CD4-positive, CD25-positive, alpha-beta regulatory T cell (primary cell): ENCODE data around the gene OR52M1. TPM values are rescaled to one million over a fixed set of nuclear protein-coding genes. Genes with fewer than 3 reads are reported as not detected.
"Not testable (repeated sequence)": the region's sequence is repeated elsewhere in the genome, so short reads cannot be mapped to it uniquely, and the experiment has no call there.

ENCODE experiments used
- ATAC-seq, 2 donors: fragments of 150-1000 bp; cut with Tn5 transposase; one replicate each; pipeline ENCODE4 v1.10.0; 2021; ENCODE audit warnings: low read depth in 2 of 2, moderate number of reproducible peaks in 2 of 2, moderate library complexity in 1 of 2
- DNase-seq, 3 donors: peaks; one replicate each; pipeline versions ENCODE4 v3.0.0 to v3.0.0-alpha.2; 2012 to 2022; ENCODE audit warnings: mixed read lengths in 1 of 3
- H3K27ac ChIP-seq: one replicate; pipeline ENCODE4 v1.7.0; 2013; ENCODE audit warnings: mild to moderate bottlenecking, low read length; ENCODE audit not compliant: insufficient read depth, poor library complexity, severe bottlenecking
- H3K27me3 ChIP-seq: one replicate; pipeline ENCODE4 v1.7.0; 2013; ENCODE audit warnings: low read length; ENCODE audit not compliant: control insufficient read depth, insufficient read depth
- H3K36me3 ChIP-seq: one replicate; pipeline ENCODE4 v1.7.0; 2013; ENCODE audit warnings: mild to moderate bottlenecking, low read length, moderate library complexity; ENCODE audit not compliant: control insufficient read depth, insufficient read depth
- H3K4me1 ChIP-seq: 2 replicates; pipeline ENCODE4 v1.7.0; 2013; ENCODE audit warnings: mild to moderate bottlenecking, low read length; ENCODE audit not compliant: insufficient read depth, control insufficient read depth, poor library complexity, severe bottlenecking
- H3K4me3 ChIP-seq: one replicate; pipeline ENCODE4 v1.7.0; 2013; ENCODE audit warnings: low read depth, mild to moderate bottlenecking, low read length, moderate library complexity
- H3K9me3 ChIP-seq, 2 experiments: 1 replicate in 1 of 2; 2 replicates in 1 of 2; pipeline ENCODE4 v1.7.0; 2013; ENCODE audit warnings: low read length in 2 of 2, mild to moderate bottlenecking in 1 of 2, moderate library complexity in 1 of 2; ENCODE audit not compliant: control insufficient read depth in 2 of 2
- H3K27ac Mint-ChIP-seq, 3 donors: one replicate each; pipeline ENCODE4 v1.8.0; 2020 to 2022; ENCODE audit warnings: mild to moderate bottlenecking in 3 of 3, mixed read lengths in 3 of 3, moderate library complexity in 2 of 3
- H3K27me3 Mint-ChIP-seq: one replicate; pipeline ENCODE4 v1.8.0; 2022; ENCODE audit warnings: mild to moderate bottlenecking, mixed read lengths
- H3K36me3 Mint-ChIP-seq: one replicate; pipeline ENCODE4 v1.8.0; 2020; ENCODE audit warnings: mixed read lengths
- H3K4me1 Mint-ChIP-seq, 4 donors: one replicate each; pipeline ENCODE4 v1.8.0; 2020 to 2022; ENCODE audit warnings: mixed read lengths in 4 of 4, mild to moderate bottlenecking in 1 of 4
- H3K4me3 Mint-ChIP-seq, 4 donors: one replicate each; pipeline ENCODE4 v1.8.0; 2020 to 2022; ENCODE audit warnings: mild to moderate bottlenecking in 4 of 4, mixed read lengths in 4 of 4, moderate library complexity in 3 of 4
- H3K9me3 Mint-ChIP-seq, 7 donors: one replicate each; pipeline ENCODE4 v1.8.0; 2020 to 2022; ENCODE audit warnings: mixed read lengths in 7 of 7, mild to moderate bottlenecking in 3 of 7, moderate library complexity in 2 of 7
- polyA plus RNA-seq, 4 donors: library from polyadenylated mRNA; unstranded; fragments of 300-500 nt; fragmentation: Illumina TruSeq; gene quantifications; one replicate each; pipeline ENCODE4 v1.2.3, GENCODE V29; 2021
- total RNA-seq: library from RNA; stranded (reverse); gene quantifications from one replicate; pipeline ENCODE4 v1.2.3, GENCODE V29; 2022

Gene OR52M1
- total and polyA plus RNA-seq, 5 donors from 2014 or later, result not detected

- H3K4me3 ChIP-seq, result no peak overlapping the region
- H3K27me3 ChIP-seq, result peaks cover 2% of the 10 kb centered on the region
- DNase-seq, result no peak
- no peak for ATAC-seq
- Mint-ChIP-seq H3K9me3 (peaks cover 0 to 3% (median 0%) of the 10 kb centered on the region in 7 donors), H3K4me3 (no peak overlapping the region), H3K4me1 (no peaks in the 10 kb centered on the region), H3K36me3 (no peaks in the 10 kb centered on the region), H3K27me3 (peaks cover 24% of the 10 kb centered on the region), H3K27ac (no peak overlapping the region)
- H3K36me3 ChIP-seq, result no peaks in the 10 kb centered on the region
- no peak overlapping the region for H3K27ac ChIP-seq
- H3K9me3 ChIP-seq, result no peaks in the 10 kb centered on the region
- H3K4me1 ChIP-seq, result no peaks in the 10 kb centered on the region
Observed at GRCh38 chr11:4522339-4522738, 22.7 kb upstream of the OR52M1 start.

DNA sequence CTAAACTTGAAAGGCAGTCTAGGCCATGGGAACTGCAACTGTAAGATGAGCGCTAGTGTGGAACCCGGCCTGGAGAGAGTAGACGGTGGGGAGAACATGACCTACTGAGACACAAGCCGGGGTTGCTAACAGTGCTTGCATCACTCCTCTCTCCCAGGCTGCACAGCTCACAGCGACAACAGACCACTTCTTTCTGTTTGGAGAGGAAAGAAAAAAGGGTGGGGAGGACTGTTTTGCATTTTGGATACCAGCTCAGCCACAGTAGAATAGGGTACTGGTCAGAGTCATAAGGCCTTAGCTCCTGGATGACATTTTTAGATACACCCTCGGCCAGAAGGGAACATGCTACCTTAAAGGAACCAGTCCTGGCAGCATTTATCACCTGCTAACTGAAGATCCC, 22.2 kb upstream of the OR52M1 start:
- H3K4me3 Mint-ChIP-seq, result no peak overlapping the region
- no peak overlapping the region for H3K27ac Mint-ChIP-seq
- peaks cover 2% of the 10 kb centered on the region for H3K27me3 ChIP-seq
- H3K9me3 Mint-ChIP-seq, result peaks cover 0 to 3% (median 0%) of the 10 kb centered on the region in 7 donors
- no peaks in the 10 kb centered on the region for H3K4me1 Mint-ChIP-seq
- no peak overlapping the region for H3K4me3 ChIP-seq
- no peak for ATAC-seq
- H3K9me3 ChIP-seq, result no peaks in the 10 kb centered on the region
- no peak overlapping the region for H3K27ac ChIP-seq
- H3K27me3 Mint-ChIP-seq, result peaks cover 25% of the 10 kb centered on the region
- DNase-seq, result no peak
- H3K36me3 ChIP-seq, result no peaks in the 10 kb centered on the region
- no peaks in the 10 kb centered on the region for H3K36me3 Mint-ChIP-seq
- no peaks in the 10 kb centered on the region for H3K4me1 ChIP-seq

DNA sequence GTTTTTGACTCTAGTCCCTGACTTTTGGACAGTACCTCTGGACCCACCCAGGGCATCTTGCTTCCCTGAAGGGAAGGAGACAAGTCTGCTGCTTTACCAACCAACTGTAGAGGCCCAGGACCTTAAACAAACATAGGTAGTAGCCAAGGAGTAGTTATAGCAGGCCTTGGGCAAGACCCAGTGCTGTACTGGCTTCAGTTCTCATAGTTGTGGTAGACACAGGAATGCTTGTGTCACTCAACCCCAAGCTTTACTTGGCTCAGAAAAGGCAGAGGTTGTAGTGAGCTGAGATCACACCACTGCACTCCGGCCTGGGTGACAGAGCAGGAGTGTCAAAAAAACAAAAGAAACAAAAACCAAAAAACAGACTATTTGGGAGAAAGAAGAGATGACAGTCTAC, 21.3 kb upstream of the OR52M1 start:
- no peak for DNase-seq
- no peaks in the 10 kb centered on the region for H3K36me3 ChIP-seq
- Mint-ChIP-seq H3K36me3 (no peaks in the 10 kb centered on the region), H3K4me1 (no peaks in the 10 kb centered on the region), H3K9me3 (peaks cover 0 to 7% (median 0%) of the 10 kb centered on the region in 7 donors), H3K27ac (no peak overlapping the region), H3K4me3 (no peak overlapping the region), H3K27me3 (peaks cover 25% of the 10 kb centered on the region)
- H3K27me3 ChIP-seq, result peaks cover 2% of the 10 kb centered on the region
- no peaks in the 10 kb centered on the region for H3K4me1 ChIP-seq
- no peak overlapping the region for H3K27ac ChIP-seq
- H3K4me3 ChIP-seq, result no peak overlapping the region
- no peaks in the 10 kb centered on the region for H3K9me3 ChIP-seq
- no peak for ATAC-seq

DNA sequence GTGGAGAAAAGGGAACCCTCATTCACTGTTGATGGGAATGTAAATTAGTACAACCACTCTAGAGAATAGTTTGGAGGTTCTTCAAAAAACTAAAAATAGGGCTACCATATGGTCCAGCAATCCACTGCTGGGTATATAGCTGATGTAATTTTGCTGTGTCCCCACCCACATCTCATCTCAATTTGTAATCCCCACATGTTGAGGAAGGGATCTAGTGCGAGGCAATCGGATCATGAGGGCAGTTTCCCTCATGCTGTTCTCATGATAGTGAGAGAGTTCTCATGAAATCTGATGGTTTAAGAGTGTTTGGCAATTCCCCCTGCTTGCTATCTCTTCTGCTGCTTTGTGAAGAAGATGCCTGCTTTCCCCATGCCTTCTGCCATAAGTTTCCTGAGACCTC, 17.1 kb upstream of the OR52M1 start:
- Mint-ChIP-seq H3K9me3 (peaks cover 0 to 11% (median 0%) of the 10 kb centered on the region in 7 donors), H3K27ac (no peak overlapping the region), H3K36me3 (no peaks in the 10 kb centered on the region), H3K27me3 (peaks cover 28% of the 10 kb centered on the region), H3K4me1 (no peaks in the 10 kb centered on the region), H3K4me3 (no peak overlapping the region)
- DNase-seq, result no peak
- Histone ChIP-seq H3K9me3 (no peaks in the 10 kb centered on the region), H3K27me3 (peaks cover 3% of the 10 kb centered on the region), H3K27ac (no peak overlapping the region), H3K4me3 (no peak overlapping the region), H3K4me1 (no peaks in the 10 kb centered on the region), H3K36me3 (no peaks in the 10 kb centered on the region)
- ATAC-seq, result no peak

DNA sequence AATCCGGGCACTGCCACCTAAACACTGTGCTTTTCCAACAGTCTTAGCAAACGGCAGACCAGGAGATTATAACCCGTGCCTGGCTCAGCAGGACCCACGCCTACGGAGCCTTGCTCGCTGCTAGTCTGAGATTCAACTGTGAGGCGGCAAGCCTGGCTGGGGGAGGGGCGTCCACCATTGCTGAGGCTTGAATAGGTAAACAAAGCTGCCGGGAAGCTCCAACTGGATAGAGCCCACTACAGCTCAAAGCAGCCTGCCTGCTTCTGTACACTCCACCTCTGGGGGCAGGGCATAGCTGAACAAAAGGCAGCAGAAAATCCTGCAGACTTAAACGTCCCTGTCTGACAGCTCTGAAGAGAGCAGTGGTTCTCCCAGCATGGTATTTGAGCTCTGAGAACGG, 13.3 kb upstream of the OR52M1 start:
- not testable (repeated sequence) for H3K4me3 ChIP-seq, H3K36me3 Mint-ChIP-seq, H3K27me3 ChIP-seq, ATAC-seq, H3K4me1 ChIP-seq, H3K9me3 Mint-ChIP-seq, H3K4me3 Mint-ChIP-seq, H3K9me3 ChIP-seq, DNase-seq, H3K36me3 ChIP-seq, H3K27ac Mint-ChIP-seq, H3K4me1 Mint-ChIP-seq, H3K27ac ChIP-seq
- H3K27me3 Mint-ChIP-seq, result peaks cover 18% of the 10 kb centered on the region

GRCh38 chr11:4539603-4540219, 5.3 kb upstream of the OR52M1 start:
- no peaks in the 10 kb centered on the region for H3K9me3 ChIP-seq
- no peak overlapping the region for H3K27ac ChIP-seq
- H3K4me1 ChIP-seq, result no peaks in the 10 kb centered on the region
- H3K4me3 ChIP-seq, result no peak overlapping the region
- no peak overlapping the region for H3K27ac Mint-ChIP-seq
- ATAC-seq (peak in 1 of 2 donors; percentile 47), DNase-seq (peak; percentile 24 to 49 (median 31))
- no peaks in the 10 kb centered on the region for H3K36me3 ChIP-seq
- H3K36me3 Mint-ChIP-seq, result no peaks in the 10 kb centered on the region
- no peaks in the 10 kb centered on the region for H3K4me1 Mint-ChIP-seq
- no peak overlapping the region for H3K4me3 Mint-ChIP-seq
- peaks cover 13% of the 10 kb centered on the region for H3K27me3 Mint-ChIP-seq
- no peaks in the 10 kb centered on the region for H3K9me3 Mint-ChIP-seq
- H3K27me3 ChIP-seq, result no peaks in the 10 kb centered on the region

DNA sequence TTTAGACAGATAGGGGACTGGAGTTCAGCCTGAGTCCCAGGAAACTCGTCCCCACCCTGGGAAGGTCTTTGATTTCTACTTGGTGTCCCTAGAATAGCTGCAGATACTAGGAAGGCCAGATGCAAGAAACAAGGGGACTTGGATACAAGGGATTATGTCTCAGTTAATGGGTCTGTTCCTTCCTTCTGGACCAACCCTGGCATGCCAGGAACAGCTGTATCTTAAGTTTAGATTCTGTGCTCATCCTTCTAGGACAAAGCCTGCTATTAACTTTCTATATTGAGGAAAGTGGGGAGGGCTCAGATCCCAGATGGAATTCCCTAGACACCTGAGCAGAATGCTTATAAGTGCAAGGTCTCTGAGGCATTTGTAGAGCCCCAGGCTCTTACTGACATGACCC, 3.9 kb upstream of the OR52M1 start:
- ATAC-seq, result no peak
- no peak overlapping the region for H3K27ac ChIP-seq

GRCh38 chr11:4543561-4543960, 1.4 kb upstream of the OR52M1 start:
- Histone ChIP-seq H3K27ac (no peak overlapping the region), H3K27me3 (no peaks in the 10 kb centered on the region), H3K4me1 (no peaks in the 10 kb centered on the region), H3K36me3 (no peaks in the 10 kb centered on the region), H3K4me3 (no peak overlapping the region), H3K9me3 (no peaks in the 10 kb centered on the region)
- DNase-seq (no peak), ATAC-seq (no peak)
- Mint-ChIP-seq H3K4me3 (no peak overlapping the region), H3K9me3 (no peaks in the 10 kb centered on the region), H3K27me3 (peaks cover 10% of the 10 kb centered on the region), H3K27ac (no peak overlapping the region), H3K4me1 (no peaks in the 10 kb centered on the region), H3K36me3 (no peaks in the 10 kb centered on the region)

More for the DNA sequence above, 3.9 kb upstream of the OR52M1 start:
- Mint-ChIP-seq H3K4me1 (no peaks in the 10 kb centered on the region), H3K4me3 (no peak overlapping the region), H3K27ac (no peak overlapping the region), H3K27me3 (peaks cover 10% of the 10 kb centered on the region), H3K9me3 (no peaks in the 10 kb centered on the region), H3K36me3 (no peaks in the 10 kb centered on the region)
- DNase-seq, result no peak
- Histone ChIP-seq H3K9me3 (no peaks in the 10 kb centered on the region), H3K27me3 (no peaks in the 10 kb centered on the region), H3K4me1 (no peaks in the 10 kb centered on the region), H3K36me3 (no peaks in the 10 kb centered on the region), H3K4me3 (no peak overlapping the region)
